KOPT-K1 (cell line): ENCODE measurements around the gene RAMACL.

ENCODE experiments used
- H3K27ac ChIP-seq: fragments of 200-600 bp; sonication (generic); 2 replicates; pipeline ENCODE4 v1.5.1; 2016; ENCODE audit warnings: antibody characterized with exemption, mild to moderate bottlenecking, low read depth, low read length; ENCODE audit not compliant: poor library complexity, severe bottlenecking
- H3K36me3 ChIP-seq: fragments of 200-600 bp; sonication (generic); 2 replicates; pipeline ENCODE4 v1.5.1; 2017; ENCODE audit warnings: antibody characterized with exemption, mild to moderate bottlenecking, low read length, moderate library complexity; ENCODE audit not compliant: insufficient read depth
- H3K9me3 ChIP-seq: fragments of 200-600 bp; sonication (generic); 2 replicates; pipeline ENCODE4 v1.5.1; 2017; ENCODE audit warnings: antibody characterized with exemption, low read length, mild to moderate bottlenecking; ENCODE audit not compliant: insufficient read depth, poor library complexity, severe bottlenecking

RAMACL gene

GRCh38 chr6:166610069-166610468 lies 23.6 kb upstream of the RAMACL start:
- no peaks in the 10 kb centered on the region for H3K36me3 ChIP-seq
- H3K9me3 ChIP-seq: no peaks in the 10 kb centered on the region
- H3K27ac ChIP-seq: no peak overlapping the region

GRCh38 chr6:166608774-166609173 lies 22.3 kb upstream of the RAMACL start:
- H3K27ac ChIP-seq: no peak overlapping the region
- H3K36me3 ChIP-seq: no peaks in the 10 kb centered on the region
- H3K9me3 ChIP-seq: no peaks in the 10 kb centered on the region

GRCh38 chr6:166605752-166606151 lies 19.3 kb upstream of the RAMACL start:
- Histone ChIP-seq H3K9me3 (no peaks in the 10 kb centered on the region), H3K36me3 (no peaks in the 10 kb centered on the region), H3K27ac (no peak overlapping the region)

GRCh38 chr6:166604911-166605310 lies 18.4 kb upstream of the RAMACL start:
- Histone ChIP-seq H3K36me3 (no peaks in the 10 kb centered on the region), H3K27ac (no peak overlapping the region), H3K9me3 (no peaks in the 10 kb centered on the region)

DNA sequence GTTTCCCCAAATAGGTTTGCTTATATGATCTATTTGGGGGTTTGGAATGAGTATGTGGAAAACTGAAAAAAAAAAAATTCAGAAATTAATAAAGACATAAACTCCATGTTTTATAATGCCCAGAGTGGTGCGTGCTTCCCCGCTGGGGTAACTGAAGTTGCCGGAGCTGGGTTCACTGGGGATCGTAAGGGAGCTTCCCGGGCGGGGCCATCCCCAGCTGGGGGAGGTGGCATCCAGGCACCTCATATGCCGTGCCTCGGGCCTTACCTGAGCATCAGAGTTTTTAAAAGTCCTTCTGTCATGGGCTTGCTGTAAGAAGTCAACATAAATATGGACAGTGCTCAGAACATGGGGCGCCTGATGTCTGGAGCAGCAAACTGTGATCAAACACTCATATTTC lies 17.9 kb upstream of the RAMACL start:
- no peaks in the 10 kb centered on the region for H3K9me3 ChIP-seq
- no peaks in the 10 kb centered on the region for H3K36me3 ChIP-seq
- H3K27ac ChIP-seq: no peak overlapping the region

- H3K27ac ChIP-seq: no peak overlapping the region
- no peaks in the 10 kb centered on the region for H3K36me3 ChIP-seq
- no peaks in the 10 kb centered on the region for H3K9me3 ChIP-seq
Observed at GRCh38 chr6:166603043-166603690, 16.7 kb upstream of the RAMACL start.

GRCh38 chr6:166601956-166602355 lies 15.5 kb upstream of the RAMACL start:
- H3K27ac ChIP-seq: no peak overlapping the region
- H3K36me3 ChIP-seq: no peaks in the 10 kb centered on the region
- no peaks in the 10 kb centered on the region for H3K9me3 ChIP-seq

- H3K36me3 ChIP-seq: no peaks in the 10 kb centered on the region
- H3K27ac ChIP-seq: no peak overlapping the region
- H3K9me3 ChIP-seq: no peaks in the 10 kb centered on the region
Observed at GRCh38 chr6:166600931-166601330, 14.5 kb upstream of the RAMACL start.

DNA sequence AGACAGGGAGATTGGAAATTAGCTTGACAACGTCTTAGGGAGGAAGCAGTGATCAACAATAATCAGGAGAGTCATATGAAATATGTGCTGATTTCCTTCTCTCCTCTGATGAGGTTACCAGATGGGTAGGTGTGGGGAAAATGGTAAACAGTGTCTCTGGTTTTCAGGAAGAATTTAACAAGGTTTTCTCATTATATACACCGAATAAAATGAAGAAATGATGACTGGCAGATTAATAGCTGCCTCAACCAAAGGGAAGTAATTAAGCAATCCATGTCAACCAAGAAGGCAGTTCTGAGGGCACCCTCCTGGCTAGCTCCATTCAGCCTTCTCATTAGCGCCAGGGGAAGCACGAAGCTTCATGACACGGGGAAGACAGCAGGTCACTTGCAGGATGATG lies 12.7 kb upstream of the RAMACL start:
- no peaks in the 10 kb centered on the region for H3K9me3 ChIP-seq
- H3K36me3 ChIP-seq: no peaks in the 10 kb centered on the region
- no peak overlapping the region for H3K27ac ChIP-seq

DNA sequence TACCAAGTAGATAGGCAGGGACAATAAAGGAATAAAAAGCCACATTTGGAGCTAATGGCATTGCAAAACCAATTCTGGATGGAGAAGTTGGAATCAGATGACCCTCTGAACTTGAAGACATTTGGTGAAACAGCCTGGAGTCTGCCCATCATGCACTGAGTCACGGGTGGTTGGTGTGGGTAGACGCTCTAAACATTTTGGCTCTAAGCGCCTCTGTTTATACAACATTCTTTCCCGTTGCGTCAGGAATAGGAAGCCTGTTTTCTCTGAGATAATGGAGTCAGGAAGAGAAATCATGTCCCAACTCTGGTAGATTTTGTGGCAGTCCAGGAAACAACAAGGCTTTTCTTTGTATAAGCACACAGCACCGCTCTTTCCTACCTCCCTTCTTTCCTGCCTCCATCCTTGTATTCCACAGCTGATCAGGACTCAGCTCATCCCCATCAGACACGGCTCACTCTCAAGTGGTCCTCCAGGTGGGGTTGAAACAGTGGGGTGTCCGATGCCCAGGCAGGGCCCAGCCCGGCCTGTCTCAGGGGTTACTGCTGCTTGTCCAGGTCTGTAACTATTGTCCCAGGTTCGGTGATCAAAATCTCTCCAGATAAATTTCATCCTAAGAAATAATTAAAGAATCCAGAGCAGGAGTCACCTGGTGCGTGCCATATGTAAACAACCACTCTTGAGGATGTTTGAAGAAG lies 12.1 kb upstream of the RAMACL start:
- Histone ChIP-seq H3K27ac (no peak overlapping the region), H3K9me3 (no peaks in the 10 kb centered on the region), H3K36me3 (no peaks in the 10 kb centered on the region)

- Histone ChIP-seq H3K9me3 (no peaks in the 10 kb centered on the region), H3K27ac (no peak overlapping the region), H3K36me3 (no peaks in the 10 kb centered on the region)
Observed at GRCh38 chr6:166597711-166598440, 11.4 kb upstream of the RAMACL start.

- Histone ChIP-seq H3K27ac (no peak overlapping the region), H3K36me3 (no peaks in the 10 kb centered on the region)
Observed at GRCh38 chr6:166596776-166597507, 10.5 kb upstream of the RAMACL start.

DNA sequence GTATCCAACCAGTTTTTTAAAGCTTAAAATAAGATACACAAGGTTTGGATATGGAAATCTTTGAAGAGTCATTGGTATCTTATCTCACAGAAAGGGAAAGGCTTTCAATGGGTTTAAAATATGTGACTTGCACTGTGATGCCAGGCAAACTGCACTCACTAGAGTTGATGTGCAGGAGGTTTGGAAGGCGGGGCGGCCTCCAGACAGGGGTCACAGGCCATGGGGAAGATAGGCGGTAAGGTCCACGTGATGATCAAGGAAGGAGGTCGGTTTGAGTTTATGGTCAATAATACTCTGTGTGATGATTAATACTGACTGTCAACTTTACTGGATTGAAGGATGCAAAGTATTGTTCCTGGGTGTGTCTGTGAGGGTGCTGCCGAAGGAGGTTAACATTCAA lies 9.5 kb upstream of the RAMACL start:
- Histone ChIP-seq H3K36me3 (no peaks in the 10 kb centered on the region), H3K9me3 (no peaks in the 10 kb centered on the region), H3K27ac (no peak overlapping the region)

More at GRCh38 chr6:166596776-166597507, 10.5 kb upstream of the RAMACL start:
- H3K9me3 ChIP-seq: no peaks in the 10 kb centered on the region

DNA sequence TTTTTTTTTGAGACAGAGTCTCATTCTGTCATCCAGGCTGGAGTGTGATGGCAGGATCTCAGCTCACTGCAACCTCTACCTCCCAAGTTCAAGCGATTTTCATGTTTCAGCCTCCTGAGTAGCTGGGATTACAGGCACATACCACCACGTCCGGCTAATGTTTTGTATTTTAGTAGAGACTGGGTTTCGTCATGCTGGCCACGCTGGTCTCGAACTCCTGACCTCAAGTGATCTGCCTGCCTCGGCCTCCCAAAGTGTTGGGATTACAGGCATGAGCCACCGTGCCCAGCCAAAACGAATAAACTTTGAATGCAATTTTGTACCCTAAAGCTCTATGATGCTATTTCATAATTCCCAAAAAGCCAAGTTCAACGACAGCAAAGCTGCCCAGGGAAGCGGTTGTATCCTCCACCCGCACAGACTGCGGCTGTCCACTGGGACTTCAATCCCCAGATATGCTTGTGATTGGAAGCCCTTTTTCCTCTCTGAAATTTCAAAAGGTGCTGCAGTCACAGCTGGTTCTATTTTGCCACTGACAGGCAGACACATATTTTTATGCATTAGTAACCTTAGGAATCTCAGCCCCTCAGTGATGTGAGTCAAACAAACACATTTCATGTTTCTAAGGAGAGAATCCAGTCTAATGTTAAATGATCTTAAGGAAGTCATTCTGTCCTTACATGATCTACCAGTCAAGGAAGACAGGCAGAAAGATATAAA lies 8.7 kb upstream of the RAMACL start:
- Histone ChIP-seq H3K27ac (no peak overlapping the region), H3K9me3 (no peaks in the 10 kb centered on the region), H3K36me3 (no peaks in the 10 kb centered on the region)
